Aorta (tissue), 5 donors: Measurements from ENCODE around the gene RSBN1L. TPM values are rescaled to one million over a fixed set of nuclear protein-coding genes. Genes with fewer than 3 reads are reported as not detected.

Experiments
- ATAC-seq: fragments of 200-7000 bp; cut with Tn5 transposase; one replicate; pipeline ENCODE4 v1.9.1; 2022; ENCODE audit warnings: moderate library complexity; ENCODE audit not compliant: low FRiP score
- DNase-seq, 2 donors: peaks; one replicate each; pipeline ENCODE4 v3.0.0-alpha.2; 2020
- H3K27ac ChIP-seq, 2 donors: one replicate each; pipeline ENCODE4 v1.5.1; 2013; ENCODE audit warnings: low read length in 2 of 2, mild to moderate bottlenecking in 2 of 2, moderate library complexity in 2 of 2, control low read depth in 1 of 2, inconsistent platforms in 1 of 2, low read depth in 1 of 2
- H3K27me3 ChIP-seq, 2 donors: one replicate each; pipeline ENCODE4 v1.6.1; 2013; ENCODE audit warnings: control low read depth in 1 of 2, low read length in 1 of 2, mild to moderate bottlenecking in 1 of 2, moderate library complexity in 1 of 2; ENCODE audit not compliant: insufficient read depth in 2 of 2, control insufficient read depth in 1 of 2
- H3K36me3 ChIP-seq, 2 donors: one replicate each; pipeline ENCODE4 v1.6.1; 2013; ENCODE audit warnings: control low read depth in 1 of 2, low read length in 1 of 2, mild to moderate bottlenecking in 1 of 2; ENCODE audit not compliant: insufficient read depth in 2 of 2, control insufficient read depth in 1 of 2
- H3K4me1 ChIP-seq, 2 donors: one replicate each; pipeline ENCODE4 v1.6.1; 2013; ENCODE audit warnings: low read length in 2 of 2, control low read depth in 1 of 2, mild to moderate bottlenecking in 1 of 2, moderate library complexity in 1 of 2; ENCODE audit not compliant: insufficient read depth in 2 of 2, control insufficient read depth in 1 of 2
- H3K4me3 ChIP-seq, 2 donors: one replicate each; pipeline ENCODE4 v1.5.1; 2013; ENCODE audit warnings: low read length in 2 of 2, control low read depth in 1 of 2, mild to moderate bottlenecking in 1 of 2
- H3K9me3 ChIP-seq: one replicate; pipeline ENCODE4 v1.6.1; 2013; ENCODE audit warnings: mild to moderate bottlenecking, low read length; ENCODE audit not compliant: control insufficient read depth
- WGBS, 2 donors: extraction: QIAGEN DNeasy Blood & Tissue Kit; methylation state at CpG; one replicate each; pipeline ENCODE4 v1.1.7; 2013; 5-methylcytosine and 5-hydroxymethylcytosine counted together
- intact Hi-C, 2 donors: fragments of 100-400 bp; cut with DNase I; formaldehyde crosslinking; loops; one replicate each; pipeline versions ENCODE4 v1.14.2 to v1.15.0; 2022
- polyA plus RNA-seq, 2 donors: library from polyadenylated mRNA; stranded (reverse); fragments of 200-250 nt; gene quantifications; one replicate each; pipeline ENCODE4 v1.2.3, GENCODE V29; 2013
- total RNA-seq, 2 donors: library from RNA; stranded (reverse); fragmentation: NEBNext Ultra II Directional; extraction: Animal tissue kit (Norgen Biotek cat#: 25700); gene quantifications; one replicate each; pipeline ENCODE4 v1.2.1, GENCODE V29; 2021
- donor health status: healthy with polysubstance abuse.
- donor health status: Bipolar disorder and iron deficiency.
- donor health status: DM: no; HTN: no; CAD: no.
- donor health status: DM: no; HTN: no; CAD: no.
- donor health status: DM: yes; HTN: yes; CAD: no.

Gene RSBN1L
- total and polyA plus RNA-seq, 4 donors, result 3.0 to 25.4 (median 16.1) TPM

- no peak for ATAC-seq
- H3K27me3 ChIP-seq, result no peaks in the 10 kb centered on the region
- H3K4me1 ChIP-seq, result no peaks in the 10 kb centered on the region
- peaks cover 2% of the 10 kb centered on the region for H3K9me3 ChIP-seq
- peaks cover 0 to 2% of the 10 kb centered on the region in 2 donors for H3K36me3 ChIP-seq
- intact Hi-C loops, result loop anchor here in 1 of 2 donors (10.0 kb wide), 1 partner anchor 61 kb away; no protein-coding TSS in a partner anchor
- DNase-seq, result no peak
- WGBS, 2 donors, result 16 to 27% methylated on average over 2 of the region's 2 CpGs
- H3K4me3 ChIP-seq, result no peak overlapping the region
- H3K27ac ChIP-seq, result no peak overlapping the region
These were observed 127.5 kb downstream of the RSBN1L start for GRCh38 chr7:77823787-77824186.

GRCh38 chr7:77824636-77825035 is 128.4 kb downstream of the RSBN1L start:
- Histone ChIP-seq H3K27ac (no peak overlapping the region), H3K4me3 (no peak overlapping the region), H3K27me3 (no peaks in the 10 kb centered on the region), H3K36me3 (peaks cover 0 to 2% of the 10 kb centered on the region in 2 donors), H3K4me1 (no peaks in the 10 kb centered on the region), H3K9me3 (peaks cover 2% of the 10 kb centered on the region)
- no peak for DNase-seq
- 96 to 98% methylated on average over 5 of the region's 5 CpGs for WGBS, 2 donors
- ATAC-seq, result no peak
- intact Hi-C loops, result loop anchor here in 1 of 2 donors (10.0 kb wide), 1 partner anchor 60 kb away; no protein-coding TSS in a partner anchor

- no peak for DNase-seq
- Histone ChIP-seq H3K27ac (no peak overlapping the region), H3K9me3 (peaks cover 2% of the 10 kb centered on the region), H3K27me3 (no peaks in the 10 kb centered on the region), H3K4me3 (no peak overlapping the region), H3K36me3 (peaks cover 0 to 2% of the 10 kb centered on the region in 2 donors), H3K4me1 (no peaks in the 10 kb centered on the region)
- intact Hi-C loops, result loop anchor here in 1 of 2 donors (10.0 kb wide), 1 partner anchor 60 kb away; no protein-coding TSS in a partner anchor
- WGBS, 2 donors, result 97% methylated on average over 3 of the region's 3 CpGs
- ATAC-seq, result no peak
These were observed 128.9 kb downstream of the RSBN1L start for GRCh38 chr7:77825131-77825530.

GRCh38 chr7:77826300-77826699 is 130.0 kb downstream of the RSBN1L start:
- no peaks in the 10 kb centered on the region for H3K27me3 ChIP-seq
- no peaks in the 10 kb centered on the region for H3K9me3 ChIP-seq
- intact Hi-C loops, result loop anchor here in 1 of 2 donors (10.0 kb wide), 1 partner anchor 59 kb away; no protein-coding TSS in a partner anchor
- no peaks in the 10 kb centered on the region for H3K4me1 ChIP-seq
- no peaks in the 10 kb centered on the region for H3K36me3 ChIP-seq
- no peak overlapping the region for H3K4me3 ChIP-seq
- DNase-seq, result no peak
- no peak overlapping the region for H3K27ac ChIP-seq
- ATAC-seq, result no peak
- 83 to 89% methylated on average over 2 of the region's 2 CpGs for WGBS, 2 donors

GRCh38 chr7:77827999-77828398 is 131.7 kb downstream of the RSBN1L start:
- no peak overlapping the region for H3K27ac ChIP-seq
- H3K4me1 ChIP-seq, result no peaks in the 10 kb centered on the region
- WGBS, 2 donors, result 45 to 49% methylated on average over 2 of the region's 2 CpGs
- H3K9me3 ChIP-seq, result no peaks in the 10 kb centered on the region
- H3K4me3 ChIP-seq, result no peak overlapping the region
- intact Hi-C loops, result loop anchor here in 1 of 2 donors (10.0 kb wide), 1 partner anchor 57 kb away; no protein-coding TSS in a partner anchor
- no peaks in the 10 kb centered on the region for H3K36me3 ChIP-seq
- no peaks in the 10 kb centered on the region for H3K27me3 ChIP-seq
- DNase-seq (no peak), ATAC-seq (no peak)

GRCh38 chr7:77830649-77831355 is 134.5 kb downstream of the RSBN1L start:
- Histone ChIP-seq H3K4me1 (no peaks in the 10 kb centered on the region), H3K36me3 (no peaks in the 10 kb centered on the region), H3K9me3 (no peaks in the 10 kb centered on the region), H3K27me3 (no peaks in the 10 kb centered on the region), H3K27ac (no peak overlapping the region), H3K4me3 (no peak overlapping the region)
- no peak for DNase-seq
- intact Hi-C loops, result no loop called here
- ATAC-seq, result no peak
- WGBS, 2 donors, result 73 to 77% methylated on average over 8 of the region's 8 CpGs

- H3K36me3 ChIP-seq, result no peaks in the 10 kb centered on the region
- no peak overlapping the region for H3K4me3 ChIP-seq
- no peaks in the 10 kb centered on the region for H3K27me3 ChIP-seq
- H3K27ac ChIP-seq, result no peak overlapping the region
- intact Hi-C loops, result no loop called here
- no peaks in the 10 kb centered on the region for H3K4me1 ChIP-seq
- 92 to 95% methylated on average over 7 of the region's 7 CpGs for WGBS, 2 donors
- ATAC-seq (no peak), DNase-seq (no peak)
- H3K9me3 ChIP-seq, result no peaks in the 10 kb centered on the region
These were observed 135.2 kb downstream of the RSBN1L start for GRCh38 chr7:77831481-77831880.

- 21 to 23% methylated on average over 1 of the region's 1 CpG for WGBS, 2 donors
- Histone ChIP-seq H3K4me1 (no peaks in the 10 kb centered on the region), H3K9me3 (no peaks in the 10 kb centered on the region), H3K4me3 (no peak overlapping the region), H3K27me3 (no peaks in the 10 kb centered on the region), H3K36me3 (no peaks in the 10 kb centered on the region), H3K27ac (no peak overlapping the region)
- DNase-seq, result no peak
- ATAC-seq, result no peak
- intact Hi-C loops, result no loop called here
These were observed 135.7 kb downstream of the RSBN1L start for GRCh38 chr7:77831953-77832352.
